GM19025 (cell line): ENCODE results near the gene SCN5A.

Experiments used
- ATAC-seq: cut with Tn5 transposase; IDR thresholded peaks from one replicate; pipeline ENCODE4 v1.9.1; 2021; ENCODE audit warnings: mild to moderate bottlenecking, low read depth, moderate library complexity; ENCODE audit not compliant: unreplicated experiment

Gene SCN5A

GRCh38 chr3:38563886-38564270 lies 85.6 kb downstream of the SCN5A start:
- ATAC-seq = no peak

- ATAC-seq = no peak
These were observed 86.2 kb downstream of the SCN5A start for GRCh38 chr3:38563070-38563885.

GRCh38 chr3:38562467-38562925 lies 87.0 kb downstream of the SCN5A start:
- ATAC-seq = no peak

GRCh38 chr3:38561746-38562466 lies 87.6 kb downstream of the SCN5A start:
- no peak for ATAC-seq

GRCh38 chr3:38560996-38561717 lies 88.3 kb downstream of the SCN5A start:
- ATAC-seq = no peak

GRCh38 chr3:38560284-38560683 lies 89.2 kb downstream of the SCN5A start:
- ATAC-seq = no peak

GRCh38 chr3:38558864-38559263 lies 90.6 kb downstream of the SCN5A start:
- ATAC-seq = no peak

GRCh38 chr3:38556640-38557358 lies 92.7 kb downstream of the SCN5A start:
- ATAC-seq = no peak

GRCh38 chr3:38555926-38556325 lies 93.6 kb downstream of the SCN5A start:
- ATAC-seq = no peak

- no peak for ATAC-seq
These were observed 94.2 kb downstream of the SCN5A start for GRCh38 chr3:38555149-38555840.

GRCh38 chr3:38554127-38554827 lies 95.2 kb downstream of the SCN5A start:
- ATAC-seq = no peak

- ATAC-seq = no peak
These were observed 96.4 kb downstream of the SCN5A start for GRCh38 chr3:38553071-38553470.

- ATAC-seq = no peak
These were observed 97.1 kb downstream of the SCN5A start for GRCh38 chr3:38552364-38552763.

GRCh38 chr3:38551026-38551832 lies 98.3 kb downstream of the SCN5A start:
- no peak for ATAC-seq

GRCh38 chr3:38549957-38550840 lies 99.3 kb downstream of the SCN5A start:
- ATAC-seq = no peak

GRCh38 chr3:38549486-38549885 lies 100.0 kb downstream of the SCN5A start:
- no peak for ATAC-seq

GRCh38 chr3:38549082-38549481 lies 100.4 kb downstream of the SCN5A start:
- no peak for ATAC-seq
